ENCODE data around the gene NR4A1.
A peak's percentile ranks its signal among the peaks of the same experiment; 100 is the strongest.

The NR4A1 gene

DNA sequence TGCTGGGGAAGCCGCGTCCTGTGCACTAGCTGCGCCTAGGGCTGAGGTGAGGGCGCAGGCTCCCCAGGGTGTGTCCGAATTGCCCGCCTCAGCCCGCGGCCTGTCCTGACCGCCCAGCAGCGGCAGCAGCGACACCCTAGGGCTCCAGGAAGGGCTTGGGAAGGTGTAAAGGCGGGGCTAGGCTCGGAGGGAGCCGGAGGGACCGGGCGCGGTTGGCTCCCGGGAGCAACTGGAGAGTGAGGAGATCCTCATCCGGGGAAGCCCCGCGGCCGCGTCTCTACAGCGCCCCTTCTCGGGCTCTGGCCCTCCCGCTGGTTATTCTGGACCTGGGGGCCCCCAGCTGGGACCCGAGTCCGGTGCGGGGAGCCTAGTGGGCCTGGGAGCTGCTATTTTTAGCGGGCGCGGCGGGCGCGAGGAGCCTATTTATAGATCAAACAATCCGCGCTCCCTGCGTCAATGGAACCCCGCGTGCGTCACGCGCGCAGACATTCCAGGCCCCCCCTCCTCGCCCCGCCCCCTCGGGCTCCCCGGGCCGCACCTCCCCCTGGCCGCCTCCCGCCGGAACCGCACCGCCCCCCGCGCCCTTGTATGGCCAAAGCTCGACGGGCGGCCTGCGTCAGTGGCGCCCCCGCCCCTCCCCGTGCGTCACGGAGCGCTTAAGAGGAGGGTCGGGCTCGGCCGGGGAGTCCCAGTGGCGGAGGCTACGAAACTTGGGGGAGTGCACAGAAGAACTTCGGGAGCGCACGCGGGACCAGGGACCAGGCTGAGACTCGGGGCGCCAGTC, at the start of gene NR4A1:
Gene NR4A1, plus strand, starts transcription at position 685 of the 784 bp plus-strand sequence. CDS start 2,887 bp downstream, outside the sequence.
- FAIRE-seq: no peak

DNA sequence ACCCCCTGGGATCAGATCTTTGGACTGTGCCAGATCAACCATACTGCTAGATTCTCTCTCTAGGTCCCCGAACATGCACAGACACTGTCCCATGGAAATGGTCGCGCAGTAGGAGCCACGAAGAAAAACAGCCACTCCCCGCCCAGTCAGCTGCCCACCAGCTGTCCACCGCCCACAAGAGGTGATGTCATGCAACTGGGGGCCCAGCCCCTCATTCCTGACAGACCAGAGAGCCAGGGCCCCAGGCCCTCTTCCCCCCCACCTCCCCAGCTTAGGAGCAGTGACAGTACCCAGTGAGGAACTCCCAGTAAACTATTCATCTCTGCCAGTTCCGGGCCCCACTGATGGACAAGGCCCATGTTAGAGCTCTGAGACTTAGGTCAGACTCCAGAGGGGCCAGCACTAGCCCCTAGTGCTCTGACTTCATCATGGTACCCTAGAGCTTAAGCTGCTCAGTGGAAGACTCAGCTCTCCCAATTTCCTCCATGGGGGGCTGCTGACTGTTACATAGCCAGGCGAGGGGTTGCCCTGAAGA, 48.2 kb upstream of the NR4A1 start:
- no peak for FAIRE-seq

GRCh38 chr12:52003591-52003990, 47.7 kb upstream of the NR4A1 start:
- no peak for FAIRE-seq

DNA sequence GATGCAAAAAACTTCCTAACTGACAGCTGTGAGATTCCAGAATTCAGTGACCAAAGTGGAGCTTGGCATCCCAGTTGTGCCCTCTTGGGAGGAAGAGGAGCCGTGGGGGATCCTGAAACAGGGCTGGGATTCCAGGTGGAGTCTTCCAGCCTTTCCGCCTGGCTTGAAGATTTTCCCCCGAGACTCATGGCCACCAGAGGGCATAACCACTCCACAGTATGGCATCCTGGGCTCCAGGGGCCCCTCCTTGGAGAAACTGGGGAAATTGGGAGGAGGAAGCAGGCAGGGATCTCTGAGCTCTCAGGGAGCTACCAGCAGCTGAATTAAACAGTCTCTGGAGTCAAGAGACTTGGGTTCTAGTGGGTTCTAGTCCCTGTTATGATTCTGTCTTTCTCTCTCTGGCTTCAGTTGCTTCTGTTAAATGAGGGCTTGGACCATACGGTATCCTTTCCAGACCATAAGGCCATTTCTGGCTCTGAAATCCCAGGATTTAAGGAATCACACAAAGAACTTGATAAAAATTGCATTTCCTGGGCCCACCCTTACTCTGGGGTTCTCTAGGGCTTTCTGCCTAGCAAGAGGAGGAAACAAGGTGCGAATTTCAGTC, 47.1 kb upstream of the NR4A1 start:
- no peak for FAIRE-seq

GRCh38 chr12:52005218-52005902, 45.9 kb upstream of the NR4A1 start:
- FAIRE-seq: no peak

GRCh38 chr12:52005903-52006703, 45.1 kb upstream of the NR4A1 start:
- FAIRE-seq: no peak

DNA sequence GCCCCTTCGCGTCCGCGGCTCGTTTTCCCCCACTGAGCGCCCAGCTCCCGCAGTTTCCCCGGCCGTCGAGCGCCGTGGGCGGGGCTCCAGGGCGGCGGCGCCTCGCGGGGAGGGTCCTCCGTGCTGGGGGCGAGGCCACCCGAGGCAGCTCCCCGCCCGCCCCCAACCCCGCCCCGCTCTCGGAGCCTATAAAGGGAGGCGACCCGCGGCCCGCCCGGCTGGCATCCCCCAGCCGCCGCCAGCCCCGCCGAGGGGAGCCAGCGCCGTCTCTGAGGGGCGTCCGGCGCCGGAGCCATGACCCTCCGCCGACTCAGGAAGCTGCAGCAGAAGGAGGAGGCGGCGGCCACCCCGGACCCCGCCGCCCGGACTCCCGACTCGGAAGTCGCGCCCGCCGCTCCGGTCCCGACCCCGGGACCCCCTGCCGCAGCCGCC, 44.5 kb upstream of the NR4A1 start, which contains the start of gene TAMALIN:
Gene TAMALIN, plus strand, starts transcription at position 221 of the 432 bp plus-strand sequence. Its CDS starts 74 bp downstream, at position 295.
- no peak for FAIRE-seq

- no peak for FAIRE-seq
Measured at GRCh38 chr12:52007158-52007921, 43.9 kb upstream of the NR4A1 start.

GRCh38 chr12:52007982-52008510, 43.2 kb upstream of the NR4A1 start:
- FAIRE-seq: no peak

DNA sequence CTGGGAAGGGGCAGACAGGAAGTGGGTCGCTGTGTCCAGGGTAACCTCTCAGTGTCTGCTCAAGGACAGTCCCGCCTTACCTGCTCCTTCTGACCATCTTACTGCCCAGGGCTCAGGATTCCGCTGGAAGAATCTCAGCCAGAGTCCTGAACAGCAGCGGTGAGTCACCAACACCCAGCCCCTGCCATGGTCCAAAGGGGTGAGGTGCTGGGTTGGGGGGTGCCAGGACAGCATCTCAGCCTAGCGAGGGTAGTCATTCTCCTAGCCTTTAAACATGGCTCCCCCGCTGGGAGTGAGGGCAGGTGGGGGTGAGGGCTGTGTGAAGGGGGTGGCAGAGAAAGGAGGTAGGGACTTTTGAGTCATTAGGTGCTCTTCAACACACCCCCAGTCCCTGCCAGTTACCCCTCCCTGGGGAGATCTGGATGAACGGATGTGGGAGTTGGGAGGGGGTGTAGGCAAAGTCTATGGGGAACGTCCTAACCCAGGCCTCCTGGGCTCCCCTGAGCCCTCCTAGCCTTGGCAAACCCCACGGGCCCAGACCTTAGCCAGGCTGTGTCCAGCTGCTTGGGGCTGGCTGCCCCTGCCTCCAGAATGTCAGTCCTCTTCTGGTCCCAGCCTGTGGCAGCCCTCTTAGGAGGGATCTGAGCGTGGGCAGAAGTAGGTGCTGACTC, 42.0 kb upstream of the NR4A1 start:
- FAIRE-seq: no peak

DNA sequence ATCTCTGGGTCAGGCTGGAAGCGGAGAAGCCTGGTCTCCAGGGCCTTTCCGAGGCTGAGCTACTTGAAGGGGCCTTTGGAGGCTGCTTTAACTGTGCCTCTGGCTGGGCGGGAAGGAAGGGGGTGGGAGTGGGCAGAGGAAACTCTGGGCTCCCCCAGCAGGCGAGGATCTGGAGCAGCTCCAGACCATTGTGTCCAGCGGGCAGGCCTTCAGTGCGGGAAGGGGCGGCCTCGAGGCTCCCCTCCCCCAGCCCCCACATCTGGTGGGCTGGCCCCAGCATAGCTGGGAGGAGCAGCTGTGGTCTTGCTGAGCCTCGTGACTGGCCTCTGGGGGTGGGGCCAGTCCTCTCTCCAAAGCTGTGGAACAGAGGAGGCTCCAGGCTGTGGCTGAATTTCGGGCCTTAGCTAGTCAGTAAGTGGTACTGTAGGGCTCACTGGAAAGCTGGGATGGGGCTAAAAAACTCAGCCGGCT, 41.1 kb upstream of the NR4A1 start:
- FAIRE-seq: peak; percentile 94

DNA sequence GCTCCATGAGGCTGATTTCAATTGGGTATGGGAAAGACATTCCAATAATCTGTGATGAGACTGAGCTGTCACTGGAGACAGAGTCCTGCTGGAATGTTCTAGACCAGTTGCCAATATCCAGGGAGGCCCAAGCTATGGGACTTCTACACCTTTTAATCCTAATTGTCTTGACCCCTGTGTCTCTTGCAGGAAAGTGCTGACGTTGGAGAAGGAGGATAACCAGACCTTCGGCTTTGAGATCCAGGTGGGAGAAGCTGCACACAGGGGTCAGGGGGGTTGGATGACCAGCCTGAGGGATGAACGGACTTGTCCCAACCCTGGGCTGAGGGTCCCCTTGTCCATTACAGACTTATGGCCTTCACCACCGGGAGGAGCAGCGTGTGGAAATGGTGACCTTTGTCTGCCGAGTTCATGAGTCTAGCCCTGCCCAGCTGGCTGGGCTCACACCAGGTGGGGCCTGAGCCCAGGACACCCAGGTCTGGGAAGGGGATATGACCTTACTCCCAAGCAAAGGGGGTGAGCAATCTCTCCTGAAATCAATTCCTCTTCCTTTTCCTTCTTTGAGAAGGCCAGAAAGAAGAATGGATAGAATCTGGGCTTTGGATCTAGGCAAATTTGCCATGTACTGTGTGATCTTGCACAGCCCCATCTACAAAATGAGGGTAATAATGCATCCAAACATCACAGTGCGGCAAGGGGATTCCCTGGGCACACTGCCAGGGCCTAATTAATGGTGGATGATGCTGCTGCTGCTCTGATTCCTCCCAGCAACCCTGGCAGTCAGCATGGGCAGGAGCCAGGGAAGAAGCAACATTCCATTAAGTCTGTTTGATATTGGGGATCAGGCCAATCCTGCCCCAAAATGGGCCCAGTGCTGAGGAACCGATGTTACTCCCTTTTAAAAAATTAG, 40.3 kb upstream of the NR4A1 start:
- FAIRE-seq: no peak

DNA sequence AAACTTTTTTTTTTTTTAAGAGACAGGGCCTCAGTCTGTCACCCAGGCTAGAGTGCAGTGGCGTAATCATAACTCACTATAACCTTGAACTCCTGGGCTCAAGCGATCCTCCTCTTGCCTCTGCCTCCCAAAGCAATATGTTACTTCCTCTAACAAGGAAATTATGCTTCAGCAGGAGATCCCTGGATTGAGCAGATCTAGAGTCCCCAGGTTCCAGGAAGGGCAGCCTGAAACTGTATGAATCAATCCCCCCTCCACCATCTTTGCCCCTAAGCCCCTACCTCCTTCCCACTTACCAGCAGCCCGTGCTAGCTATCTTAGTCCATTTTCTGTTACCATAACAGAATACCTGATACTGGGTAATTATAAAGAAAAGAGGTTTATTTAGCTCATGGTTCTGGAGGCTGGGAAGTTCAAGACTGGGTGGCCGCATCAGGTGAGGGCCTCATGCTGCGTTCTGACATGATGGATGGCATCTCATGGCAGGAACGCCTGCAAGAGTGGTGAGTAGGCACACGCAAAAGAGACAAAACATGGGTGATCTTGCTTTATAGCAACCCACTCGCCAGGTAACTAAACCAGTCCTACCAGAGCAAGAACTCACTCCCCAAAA, 39.5 kb upstream of the NR4A1 start:
- FAIRE-seq: no peak

GRCh38 chr12:52013626-52014310, 37.5 kb upstream of the NR4A1 start:
- FAIRE-seq: no peak

- FAIRE-seq: no peak
Measured at GRCh38 chr12:52014567-52015530, 36.4 kb upstream of the NR4A1 start.

GRCh38 chr12:52015532-52016041, 35.7 kb upstream of the NR4A1 start:
- no peak for FAIRE-seq

All from TTC549 (cell line).